Activated CD4-positive, CD25-positive, alpha-beta regulatory T cell (primary cell): ENCODE measurements around the gene RUVBL1.

Experiments
- DNase-seq, 4 experiments: peaks; one replicate each; lab custom pipeline; 2025; lab: John Stamatoyannopoulos, UW

Gene RUVBL1

GRCh38 chr3:128133273-128133883 is 9.8 kb upstream of the RUVBL1 start:
- peak in 2 of 4 experiments; percentile 3 to 10 for DNase-seq

DNA sequence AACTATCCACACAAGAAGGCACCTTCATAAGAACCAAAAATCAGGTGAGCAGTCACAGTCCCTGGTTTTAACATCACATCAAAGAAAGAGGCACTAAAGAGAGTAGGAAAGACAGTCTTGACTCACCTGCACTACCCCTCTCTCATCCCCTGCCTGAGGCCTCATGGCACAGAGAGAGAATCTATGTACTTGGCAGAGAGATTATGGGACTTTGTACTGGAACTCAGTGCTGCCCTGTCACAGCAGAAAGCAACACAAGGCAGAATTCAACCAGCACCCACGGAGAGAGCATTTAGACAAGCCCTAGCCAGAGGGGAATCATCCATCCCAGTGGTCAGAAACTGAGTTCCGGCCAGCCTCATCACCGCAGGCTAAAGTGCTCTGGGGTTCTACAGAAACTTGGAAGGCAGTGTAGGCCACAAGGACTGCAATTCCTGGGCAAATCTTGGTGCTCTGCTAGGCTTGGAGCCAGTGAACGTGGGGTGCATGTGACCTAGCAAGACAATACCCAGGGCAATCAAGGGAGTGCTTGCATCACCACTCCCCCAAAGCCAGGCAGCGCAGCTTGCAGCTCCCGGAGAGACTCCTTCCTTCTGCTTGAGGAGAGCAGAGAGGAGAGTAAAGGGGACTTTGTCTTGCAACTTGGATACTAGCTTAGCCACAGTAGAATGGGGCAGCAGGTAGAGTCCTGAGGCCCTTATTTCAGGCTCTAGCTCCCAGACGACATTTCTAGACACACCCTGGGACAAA is 8.5 kb upstream of the RUVBL1 start:
- DNase-seq = no peak

- no peak for DNase-seq
These were observed 4.6 kb upstream of the RUVBL1 start for GRCh38 chr3:128128251-128128650.

DNA sequence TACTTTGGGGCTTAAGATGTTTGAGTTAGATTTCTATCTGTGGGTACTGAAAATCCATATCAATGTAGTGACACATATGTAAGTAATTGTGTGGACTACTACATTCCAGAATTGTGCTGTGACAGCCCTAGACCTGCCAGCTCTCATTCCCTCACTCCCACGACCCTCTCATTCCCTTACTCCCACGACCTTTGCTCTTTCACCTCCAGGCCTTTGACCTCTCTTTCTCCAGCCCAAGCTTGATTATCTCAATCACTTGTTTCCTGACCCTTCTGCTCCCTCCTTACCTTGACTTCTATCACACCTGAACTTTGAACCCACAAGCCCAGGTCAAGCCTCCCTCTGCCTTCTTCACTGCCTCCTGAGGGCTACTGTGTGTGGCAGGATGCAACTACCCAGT is 3.6 kb upstream of the RUVBL1 start:
- DNase-seq = no peak

DNA sequence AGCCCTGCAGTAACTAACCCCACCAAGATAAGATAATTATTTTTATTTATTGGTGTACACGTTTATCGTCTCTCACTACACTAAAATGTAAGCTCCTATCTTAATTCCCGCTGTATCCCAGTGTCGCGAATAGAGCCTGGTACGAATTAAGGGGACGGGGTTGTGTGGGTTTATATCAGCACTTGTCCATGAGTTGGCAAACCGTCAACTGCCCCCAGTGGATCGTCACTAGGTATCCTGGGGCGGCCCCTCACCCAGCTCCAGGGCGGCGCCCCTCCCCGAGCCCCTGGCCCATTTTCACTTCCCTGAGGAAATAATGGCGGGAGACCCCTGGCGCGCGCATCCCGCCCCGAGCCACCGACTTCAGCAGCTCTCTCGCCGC is 465 bp downstream of the RUVBL1 start:
- DNase-seq = no peak

GRCh38 chr3:128122013-128122412 is 1.6 kb downstream of the RUVBL1 start:
- DNase-seq = no peak

DNA sequence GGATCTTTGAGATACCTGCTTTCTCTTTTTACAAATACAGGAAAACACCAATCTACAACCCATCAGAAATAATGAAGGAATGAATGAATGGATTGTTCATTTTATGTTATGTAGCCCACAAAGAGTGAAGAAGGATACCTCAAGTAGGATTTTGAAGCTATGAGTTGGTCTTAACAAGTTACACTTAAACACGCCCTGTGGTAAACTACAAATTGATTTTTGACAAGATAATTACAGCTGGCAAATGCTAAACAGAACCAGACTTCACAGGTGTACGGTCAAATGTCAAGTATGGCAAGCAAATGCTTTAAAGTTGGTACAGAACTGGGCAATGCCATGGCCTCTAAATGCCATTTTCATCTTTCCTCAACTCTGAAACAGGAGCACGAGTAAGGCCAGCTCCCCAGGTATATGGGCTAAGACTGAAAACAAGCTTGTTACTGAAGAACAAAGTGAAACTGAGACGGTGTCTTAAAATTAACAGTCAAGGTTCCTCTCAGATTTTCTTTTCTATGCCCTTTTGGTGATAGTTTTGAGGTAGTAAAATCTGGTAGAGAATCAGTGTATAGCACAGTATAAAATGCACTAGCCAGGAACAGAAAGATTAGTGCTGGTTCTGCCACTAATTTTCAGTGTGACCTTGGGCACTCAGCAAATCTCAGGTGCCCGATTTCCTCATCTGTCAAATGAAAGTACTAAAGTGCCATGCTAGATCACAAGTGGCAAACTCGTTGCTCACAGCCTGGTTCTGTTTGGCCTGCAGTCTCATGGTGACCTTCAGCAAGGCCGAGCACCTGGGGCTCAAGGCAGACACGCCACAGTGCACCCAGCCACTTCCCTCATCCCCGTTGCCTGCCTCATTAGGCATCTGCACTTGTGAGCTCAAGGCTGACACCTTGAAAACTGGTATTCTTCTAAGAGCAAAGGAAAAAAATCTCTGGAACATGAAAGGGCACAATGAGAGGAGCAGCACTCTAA is 9.5 kb downstream of the RUVBL1 start:
- DNase-seq = no peak

GRCh38 chr3:128112357-128112968 is 11.1 kb downstream of the RUVBL1 start:
- DNase-seq = peak in 2 of 4 experiments; percentile 6 to 17

GRCh38 chr3:128111147-128111546 is 12.5 kb downstream of the RUVBL1 start:
- DNase-seq = no peak

DNA sequence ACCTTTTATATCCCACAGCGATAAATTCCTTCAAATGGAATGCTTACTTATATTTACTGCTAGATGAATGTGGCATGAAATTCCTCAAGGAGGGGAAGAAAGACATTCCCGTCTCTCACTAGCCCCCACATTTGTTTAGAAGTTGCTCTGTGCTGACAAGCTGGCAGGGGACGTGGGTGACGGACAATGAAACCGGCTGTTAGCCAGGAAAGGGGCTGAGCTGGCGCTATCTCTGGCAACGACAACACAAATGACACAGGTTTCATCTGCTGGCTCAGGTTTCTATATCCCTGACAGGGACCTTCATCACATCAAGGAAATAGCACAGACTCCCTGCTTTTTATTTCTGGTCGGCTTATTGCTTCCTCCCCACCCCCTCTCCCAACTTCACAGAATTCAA is 15.8 kb downstream of the RUVBL1 start:
- DNase-seq = no peak

- no peak for DNase-seq
These were observed 20.4 kb downstream of the RUVBL1 start for GRCh38 chr3:128103136-128103676.

DNA sequence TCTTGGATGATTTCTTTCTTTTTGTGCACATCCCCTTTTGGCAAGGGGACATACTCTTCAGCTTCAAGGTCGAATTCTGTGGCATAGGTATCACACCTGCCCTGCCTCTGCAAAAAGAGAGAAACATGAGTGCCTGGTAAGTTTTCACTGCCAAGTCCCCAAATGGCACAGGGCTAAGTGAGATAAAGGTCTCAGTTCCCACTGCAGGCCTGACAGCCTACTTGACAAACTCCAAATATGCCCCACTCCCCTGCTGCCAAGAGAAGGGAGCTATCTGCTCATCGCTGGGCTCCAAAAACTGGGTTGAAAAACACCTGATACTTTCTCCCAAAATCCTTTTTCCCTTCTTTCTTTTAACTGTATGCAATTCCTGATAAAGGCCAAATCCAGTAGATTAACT is 23.0 kb downstream of the RUVBL1 start:
- DNase-seq = no peak

DNA sequence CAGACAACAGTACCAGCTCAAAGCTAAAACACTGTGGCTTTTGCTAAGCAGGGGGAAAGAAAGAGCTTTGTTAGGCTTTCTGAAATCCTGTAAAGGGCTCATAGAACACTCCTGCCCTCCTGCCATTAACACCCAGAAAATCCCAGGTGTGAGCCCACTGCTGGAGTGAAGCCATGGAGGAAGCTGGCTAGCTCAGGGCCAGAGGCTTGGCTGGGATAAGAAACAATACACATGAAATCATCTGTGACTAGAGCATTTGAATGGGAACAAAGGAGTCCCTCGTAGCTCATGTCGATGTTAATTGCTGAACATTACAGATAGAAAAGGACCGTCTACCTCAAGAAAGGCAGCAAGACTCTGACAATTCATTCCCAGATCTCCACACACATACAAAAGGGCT is 23.5 kb downstream of the RUVBL1 start:
- DNase-seq = no peak

DNA sequence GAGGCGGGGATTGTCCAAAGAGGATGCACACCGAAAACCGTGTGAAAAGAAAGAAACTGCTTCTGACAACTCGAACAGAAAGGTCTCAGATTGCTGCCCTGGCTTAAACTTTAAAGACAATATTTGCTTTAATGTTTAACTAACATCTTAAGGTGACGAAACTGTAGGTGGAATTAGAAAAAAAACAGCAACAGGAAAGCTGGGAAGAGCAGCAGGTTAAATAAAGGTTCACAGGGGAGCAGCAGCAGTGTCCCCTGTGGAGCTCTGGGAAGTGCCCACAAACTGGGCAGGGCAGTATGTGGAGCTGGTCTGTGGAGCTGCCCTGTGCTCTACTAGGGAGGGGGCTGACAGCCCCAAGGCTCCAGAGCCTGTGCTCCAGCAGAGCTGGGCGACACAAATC is 25.4 kb downstream of the RUVBL1 start:
- DNase-seq = no peak

- DNase-seq = peak; percentile 33 to 72 (median 66)
These were observed 28.3 kb downstream of the RUVBL1 start for GRCh38 chr3:128095222-128095703.

- DNase-seq = no peak
These were observed 29.1 kb downstream of the RUVBL1 start for GRCh38 chr3:128094295-128095151.

DNA sequence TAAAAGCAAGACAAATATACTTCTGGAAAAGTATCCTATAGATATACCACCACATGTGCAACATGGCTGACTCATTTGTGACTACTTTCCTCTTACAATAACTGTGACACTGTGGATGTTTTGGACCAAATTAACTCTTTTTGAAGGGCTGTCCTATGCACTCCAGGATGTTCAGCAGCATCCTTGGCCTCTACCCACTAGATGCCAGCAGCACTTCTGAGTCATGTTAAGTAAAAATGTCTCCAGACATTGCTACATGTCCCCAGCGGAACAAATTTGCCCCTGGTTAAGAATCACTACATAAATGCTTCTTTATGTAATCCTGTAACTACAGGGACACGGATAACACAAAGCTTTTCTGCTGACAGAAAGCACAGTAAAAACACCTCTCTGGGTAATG is 32.0 kb downstream of the RUVBL1 start:
- no peak for DNase-seq

- no peak for DNase-seq
These were observed 34.5 kb downstream of the RUVBL1 start for GRCh38 chr3:128089135-128089534.

- DNase-seq = no peak
These were observed 39.0 kb downstream of the RUVBL1 start for GRCh38 chr3:128084675-128085021.

DNA sequence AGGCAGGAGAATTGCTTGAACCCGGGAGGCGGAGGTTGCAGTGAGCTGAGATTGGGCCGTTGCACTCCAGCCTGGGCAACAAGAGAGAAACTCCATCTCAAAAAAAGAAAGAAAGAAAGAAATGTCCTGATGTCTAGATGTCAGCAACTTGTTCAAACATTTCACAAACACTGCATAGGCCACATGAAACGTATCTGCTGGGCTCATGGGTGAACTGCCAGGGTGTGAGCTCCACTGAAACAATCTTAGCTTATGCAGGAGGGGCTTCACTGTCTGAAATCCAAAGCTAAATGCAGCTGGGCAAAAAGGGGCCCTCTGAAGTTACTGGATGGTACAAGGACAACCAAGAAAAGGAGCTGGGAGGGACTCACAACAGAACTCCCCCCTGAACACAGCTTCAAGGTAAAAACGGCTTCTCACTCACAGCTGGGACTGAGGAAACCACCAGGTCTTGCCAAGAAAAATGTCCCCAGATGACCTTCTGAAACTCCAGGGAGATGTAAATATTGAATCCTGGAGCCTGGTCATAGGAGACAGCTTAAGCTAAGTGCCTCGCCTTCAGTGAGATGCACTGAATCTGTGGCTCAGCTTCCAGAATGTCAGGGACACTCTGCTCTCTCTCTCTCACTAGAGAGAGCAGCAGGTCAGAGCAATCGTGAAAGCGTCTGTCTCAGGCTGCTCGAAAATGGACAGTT is 39.5 kb downstream of the RUVBL1 start:
- no peak for DNase-seq
